NB4 (cell line): ENCODE results near the gene PILRA.

Experiments used
- DNase-seq: peaks from one replicate; pipeline ENCODE4 v3.0.0; 2010; ENCODE audit warnings: low read depth
- H3K4me3 ChIP-seq: one replicate; pipeline ENCODE4 v1.5.1; 2011; ENCODE audit warnings: mild to moderate bottlenecking, low read depth, low read length, moderate library complexity
- CTCF ChIP-seq: IDR thresholded peaks from one replicate; pipeline ENCODE4 v1.5.1; 2012; ENCODE audit warnings: low read depth, low read length
- MAX ChIP-seq: IDR thresholded peaks from 2 replicates; pipeline ENCODE4 v1.6.1; 2011; ENCODE audit warnings: low read depth, low read length
- MYC ChIP-seq: IDR thresholded peaks from 2 replicates; pipeline ENCODE4 v1.6.1; 2011; ENCODE audit warnings: low read depth, low read length
- POLR2A ChIP-seq: IDR thresholded peaks from 2 replicates; pipeline ENCODE4 v1.6.1; 2011; ENCODE audit warnings: mild to moderate bottlenecking; ENCODE audit not compliant: insufficient read length; ENCODE audit errors: extremely low read depth

Gene PILRA

GRCh38 chr7:100407285-100408180 lies 34.2 kb downstream of the PILRA start:
- peak; percentile 88 for DNase-seq
- peak; percentile 94 for TF ChIP-seq CTCF
- TF ChIP-seq MAX: peak; percentile 57
- TF ChIP-seq POLR2A: no peak
- H3K4me3 ChIP-seq: no peak overlapping the region

- DNase-seq: no peak
- TF ChIP-seq MAX (no peak), CTCF (no peak), POLR2A (no peak), MYC (no peak)
- H3K4me3 ChIP-seq: no peak overlapping the region
These were observed 37.8 kb downstream of the PILRA start for GRCh38 chr7:100411101-100411500.

GRCh38 chr7:100413346-100413745 lies 40.1 kb downstream of the PILRA start:
- DNase-seq: peak; percentile 26
- no peak overlapping the region for H3K4me3 ChIP-seq
- no peak for TF ChIP-seq CTCF
- no peak for TF ChIP-seq POLR2A
- TF ChIP-seq MAX: no peak
- TF ChIP-seq MYC: no peak

GRCh38 chr7:100413889-100414288 lies 40.6 kb downstream of the PILRA start:
- no peak overlapping the region for H3K4me3 ChIP-seq
- DNase-seq: no peak
- TF ChIP-seq POLR2A (no peak), MAX (no peak), MYC (no peak), CTCF (no peak)

- no peak overlapping the region for H3K4me3 ChIP-seq
- TF ChIP-seq CTCF: no peak
- no peak for TF ChIP-seq MYC
- TF ChIP-seq MAX: no peak
- TF ChIP-seq POLR2A: no peak
- DNase-seq: no peak
These were observed 42.2 kb downstream of the PILRA start for GRCh38 chr7:100415448-100415847.
